Caco-2 (cell line): Measurements from ENCODE around the gene KIAA0930. TPM values are rescaled to one million over a fixed set of nuclear protein-coding genes. Genes with fewer than 3 reads are reported as not detected.

ENCODE experiments used
- BruUV-seq: library from RNA; stranded (reverse); fragments of 400-500 nt; replicated peaks from 2 replicates; lab custom pipeline; 2021; lab: Mats Ljungman, UMichigan
- CTCF ChIA-PET: fragments of 300-600 bp; sonication (Branson Sonifier 250); formaldehyde crosslinking; loops from one replicate; lab custom pipeline; 2022; ENCODE audit warnings: antibody characterized with exemption; lab: Charles Lee
- POLR2A ChIA-PET: fragments of 300-600 bp; sonication (Branson Sonifier 250); formaldehyde crosslinking; loops from one replicate; lab custom pipeline; 2022; ENCODE audit warnings: antibody characterized with exemption; lab: Charles Lee
- DNase-seq, 2 experiments: peaks; one replicate each; pipeline versions ENCODE4 v3.0.0 to v3.0.0-alpha.2; 2020 to 2022
- H3K27me3 ChIP-seq: replicated peaks from 2 replicates; pipeline ENCODE4 v1.6.0; 2011; ENCODE audit warnings: low read length; ENCODE audit not compliant: control insufficient read depth, insufficient read depth
- H3K36me3 ChIP-seq: 2 replicates; pipeline ENCODE4 v1.5.1; 2011; ENCODE audit warnings: low read length; ENCODE audit not compliant: control insufficient read depth, insufficient read depth
- H3K4me1 ChIP-seq: fragments of 250-450 bp; sonication (Bioruptor Pico); 2 replicates; pipeline ENCODE4 v1.5.1; 2020; ENCODE audit warnings: mild to moderate bottlenecking
- H3K4me3 ChIP-seq: 2 replicates; pipeline ENCODE4 v1.5.1; 2011; ENCODE audit warnings: low read depth, mild to moderate bottlenecking, control low read depth, low read length
- H3K9me3 ChIP-seq: fragments of 250-450 bp; sonication (Bioruptor Pico); 2 replicates; pipeline ENCODE4 v1.5.1; 2020; ENCODE audit warnings: mild to moderate bottlenecking, moderate library complexity
- H3K27ac Mint-ChIP-seq: one replicate; pipeline ENCODE4 v1.8.0; 2022; ENCODE audit warnings: mixed read lengths; ENCODE audit not compliant: unreplicated experiment
- H3K27me3 Mint-ChIP-seq: one replicate; pipeline ENCODE4 v1.8.0; 2022; ENCODE audit warnings: mixed read lengths; ENCODE audit not compliant: insufficient read depth, unreplicated experiment
- H3K36me3 Mint-ChIP-seq: one replicate; pipeline ENCODE4 v1.8.0; 2022; ENCODE audit warnings: mild to moderate bottlenecking, mixed read lengths; ENCODE audit not compliant: insufficient read depth, unreplicated experiment
- H3K4me1 Mint-ChIP-seq: one replicate; pipeline ENCODE4 v1.8.0; 2022; ENCODE audit warnings: low read depth, mixed read lengths; ENCODE audit not compliant: unreplicated experiment
- H3K4me3 Mint-ChIP-seq: one replicate; pipeline ENCODE4 v1.8.0; 2022; ENCODE audit warnings: mild to moderate bottlenecking, moderate library complexity, mixed read lengths; ENCODE audit not compliant: unreplicated experiment
- H3K9me3 Mint-ChIP-seq: one replicate; pipeline ENCODE4 v1.8.0; 2022; ENCODE audit warnings: mixed read lengths; ENCODE audit not compliant: unreplicated experiment
- intact Hi-C: fragments of 100-400 bp; cut with micrococcal nuclease; formaldehyde crosslinking; loops from one replicate; pipeline ENCODE4 v1.10.0; 2022; ENCODE audit not compliant: unreplicated experiment
- total RNA-seq: library from RNA; stranded (reverse); gene quantifications from 2 replicates; pipeline ENCODE4 v1.2.3, GENCODE V29; 2022
- TF ChIP-seq, protein P1 (sequence below), 2 experiments: fragments of 200-600 bp in 1 of 2; IDR thresholded peaks; 1 replicate in 1 of 2; 2 replicates in 1 of 2; pipeline versions ENCODE4 v1.5.1 to v1.8.0; 2011 to 2022; ENCODE audit warnings: antibody characterized with exemption in 1 of 2, control low read depth in 1 of 2, inconsistent platforms in 1 of 2, low read depth in 1 of 2, low read length in 1 of 2, mild to moderate bottlenecking in 1 of 2, moderate library complexity in 1 of 2; ENCODE audit not compliant: insufficient read depth in 1 of 2, severe bottlenecking in 1 of 2, unreplicated experiment in 1 of 2

KIAA0930 gene
- total RNA-seq, 1 experiment from 2014 or later, result 34.7 TPM

DNA sequence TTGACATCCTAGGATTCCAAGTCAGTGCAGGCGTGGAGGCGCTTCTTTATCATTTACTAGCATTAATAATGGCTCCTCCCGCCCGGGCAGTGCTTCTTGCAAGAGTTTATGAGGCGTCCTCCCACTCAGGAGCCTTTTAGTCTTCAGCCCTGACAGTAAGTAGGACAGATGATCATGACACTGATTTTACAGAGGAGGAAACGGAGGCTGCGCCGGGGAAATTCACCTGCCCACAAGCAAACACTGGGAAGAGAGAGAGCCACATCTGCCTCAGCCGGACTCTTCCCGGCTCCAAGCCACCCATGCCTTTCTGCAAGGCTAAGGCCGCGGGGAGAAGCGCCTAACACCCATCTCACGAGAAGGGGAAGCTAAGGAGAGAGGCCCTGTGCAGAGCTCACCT lies 35.9 kb downstream of the KIAA0930 start:
- H3K4me3 ChIP-seq, result no peak overlapping the region
- no peaks in the 10 kb centered on the region; the same call in 1 of the 2 replicates for H3K36me3 ChIP-seq
- no TSS peak for BruUV-seq
- no peaks in the 10 kb centered on the region for H3K27me3 Mint-ChIP-seq
- peaks cover 19% of the 10 kb centered on the region for H3K4me1 ChIP-seq
- ChIA-PET CTCF (no interaction called here), POLR2A (no interaction called here)
- no peak overlapping the region for H3K27ac Mint-ChIP-seq
- H3K36me3 Mint-ChIP-seq, result no peaks in the 10 kb centered on the region
- no peak for DNase-seq
- no peaks in the 10 kb centered on the region for H3K9me3 ChIP-seq
- H3K4me1 Mint-ChIP-seq, result peaks cover 17% of the 10 kb centered on the region
- intact Hi-C loops, result no loop called here
- TF ChIP-seq, protein P1, sequence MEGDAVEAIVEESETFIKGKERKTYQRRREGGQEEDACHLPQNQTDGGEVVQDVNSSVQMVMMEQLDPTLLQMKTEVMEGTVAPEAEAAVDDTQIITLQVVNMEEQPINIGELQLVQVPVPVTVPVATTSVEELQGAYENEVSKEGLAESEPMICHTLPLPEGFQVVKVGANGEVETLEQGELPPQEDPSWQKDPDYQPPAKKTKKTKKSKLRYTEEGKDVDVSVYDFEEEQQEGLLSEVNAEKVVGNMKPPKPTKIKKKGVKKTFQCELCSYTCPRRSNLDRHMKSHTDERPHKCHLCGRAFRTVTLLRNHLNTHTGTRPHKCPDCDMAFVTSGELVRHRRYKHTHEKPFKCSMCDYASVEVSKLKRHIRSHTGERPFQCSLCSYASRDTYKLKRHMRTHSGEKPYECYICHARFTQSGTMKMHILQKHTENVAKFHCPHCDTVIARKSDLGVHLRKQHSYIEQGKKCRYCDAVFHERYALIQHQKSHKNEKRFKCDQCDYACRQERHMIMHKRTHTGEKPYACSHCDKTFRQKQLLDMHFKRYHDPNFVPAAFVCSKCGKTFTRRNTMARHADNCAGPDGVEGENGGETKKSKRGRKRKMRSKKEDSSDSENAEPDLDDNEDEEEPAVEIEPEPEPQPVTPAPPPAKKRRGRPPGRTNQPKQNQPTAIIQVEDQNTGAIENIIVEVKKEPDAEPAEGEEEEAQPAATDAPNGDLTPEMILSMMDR (IDR thresholded peaks at IDR 0.05; ENCODE audit: insufficient read depth in 1 of 2, low read depth in 1 of 2, low read length in 1 of 2, severe bottlenecking in 1 of 2, unreplicated experiment in 1 of 2), result no peak
- no peaks in the 10 kb centered on the region for H3K27me3 ChIP-seq
- H3K9me3 Mint-ChIP-seq, result no peaks in the 10 kb centered on the region
- no peak overlapping the region for H3K4me3 Mint-ChIP-seq

DNA sequence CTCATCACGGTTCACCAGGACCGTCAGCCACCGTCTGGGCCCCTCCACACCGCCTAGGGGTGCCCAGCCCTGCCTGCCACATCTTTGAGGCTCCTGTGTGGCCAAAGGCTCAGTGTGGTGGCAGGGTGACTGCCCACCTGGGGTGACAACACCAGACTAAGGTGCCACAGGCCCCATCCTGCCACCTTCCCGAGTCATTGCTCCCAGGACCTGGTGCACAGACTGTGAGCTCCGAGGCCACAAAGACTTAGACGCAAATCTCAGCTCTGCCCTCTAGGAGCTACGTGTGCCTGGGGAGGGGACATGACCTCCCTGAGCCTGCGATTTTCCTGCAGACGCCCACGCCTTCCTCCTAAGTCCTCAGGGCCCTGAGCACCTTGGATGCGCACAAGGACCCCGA lies 36.5 kb downstream of the KIAA0930 start:
- no peaks in the 10 kb centered on the region for H3K9me3 Mint-ChIP-seq
- Histone ChIP-seq H3K4me1 (peaks cover 19% of the 10 kb centered on the region), H3K4me3 (no peak overlapping the region), H3K27me3 (no peaks in the 10 kb centered on the region), H3K36me3 (no peaks in the 10 kb centered on the region; the same call in 1 of the 2 replicates), H3K9me3 (no peaks in the 10 kb centered on the region)
- TF ChIP-seq, protein P1 (IDR thresholded peaks at IDR 0.05; ENCODE audit: insufficient read depth in 1 of 2, low read depth in 1 of 2, low read length in 1 of 2, severe bottlenecking in 1 of 2, unreplicated experiment in 1 of 2), result no peak
- ChIA-PET POLR2A (no interaction called here), CTCF (no interaction called here)
- no peaks in the 10 kb centered on the region for H3K27me3 Mint-ChIP-seq
- H3K4me3 Mint-ChIP-seq, result no peak overlapping the region
- H3K4me1 Mint-ChIP-seq, result peaks cover 17% of the 10 kb centered on the region
- intact Hi-C loops, result no loop called here
- no peak for DNase-seq
- H3K36me3 Mint-ChIP-seq, result no peaks in the 10 kb centered on the region
- no peak overlapping the region for H3K27ac Mint-ChIP-seq
- no TSS peak for BruUV-seq

DNA sequence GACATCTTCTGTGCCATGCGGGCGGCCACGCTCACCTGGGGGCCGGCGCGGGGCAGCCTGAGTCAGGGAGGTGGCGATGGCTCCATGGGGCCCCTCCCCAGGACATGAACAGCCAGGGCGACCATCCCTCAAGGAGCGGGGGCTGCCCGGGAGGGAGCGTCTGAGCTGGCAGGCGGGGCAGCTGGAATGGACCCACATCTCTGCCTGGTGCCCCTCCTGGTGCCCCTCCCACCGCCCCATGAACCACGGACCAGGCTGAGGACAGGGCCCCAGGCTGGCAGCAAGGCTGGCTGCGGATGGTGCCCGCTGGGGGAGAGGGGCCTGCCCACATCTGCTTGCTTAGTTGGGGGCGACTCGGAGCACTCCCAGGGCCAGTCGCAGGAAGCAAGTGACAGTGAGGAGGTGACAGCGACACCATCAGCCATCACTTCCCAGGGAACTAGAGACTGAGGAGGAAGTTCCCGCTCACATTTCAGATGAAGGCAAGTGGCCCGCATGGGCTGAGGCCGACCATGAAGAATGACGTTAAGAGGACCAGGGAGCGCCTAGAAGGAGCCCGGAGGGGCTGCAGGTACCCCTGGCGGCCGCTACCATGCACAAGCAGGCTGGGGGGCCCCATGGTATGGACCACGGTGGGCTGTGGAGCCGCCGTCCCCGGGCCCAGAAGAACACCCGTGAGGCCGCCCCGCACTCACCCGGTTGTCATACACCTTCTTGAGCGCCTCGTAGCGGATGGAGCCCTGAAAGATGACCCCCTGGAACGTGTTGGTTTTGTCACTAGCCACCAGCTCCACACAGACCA lies 37.3 kb downstream of the KIAA0930 start:
- ChIA-PET CTCF (interaction anchor here (0.8 kb wide), 1 partner anchor 27 kb away, joined by 7 read pairs; no protein-coding TSS in a partner anchor), POLR2A (no interaction called here)
- Mint-ChIP-seq H3K9me3 (no peaks in the 10 kb centered on the region), H3K36me3 (no peaks in the 10 kb centered on the region), H3K4me1 (peaks cover 17% of the 10 kb centered on the region), H3K27me3 (no peaks in the 10 kb centered on the region), H3K4me3 (no peak overlapping the region), H3K27ac (no peak overlapping the region)
- H3K27me3 ChIP-seq, result no peaks in the 10 kb centered on the region
- no peaks in the 10 kb centered on the region for H3K9me3 ChIP-seq
- DNase-seq, result no peak
- no peak overlapping the region for H3K4me3 ChIP-seq
- peaks cover 19% of the 10 kb centered on the region for H3K4me1 ChIP-seq
- intact Hi-C loops, result no loop called here
- TF ChIP-seq, protein P1 (IDR thresholded peaks at IDR 0.05; ENCODE audit: insufficient read depth in 1 of 2, low read depth in 1 of 2, low read length in 1 of 2, severe bottlenecking in 1 of 2, unreplicated experiment in 1 of 2), result no peak
- H3K36me3 ChIP-seq, result no peaks in the 10 kb centered on the region; the same call in 1 of the 2 replicates
- no TSS peak for BruUV-seq
